ENCODE data around the gene TTC22.

Gene TTC22

DNA sequence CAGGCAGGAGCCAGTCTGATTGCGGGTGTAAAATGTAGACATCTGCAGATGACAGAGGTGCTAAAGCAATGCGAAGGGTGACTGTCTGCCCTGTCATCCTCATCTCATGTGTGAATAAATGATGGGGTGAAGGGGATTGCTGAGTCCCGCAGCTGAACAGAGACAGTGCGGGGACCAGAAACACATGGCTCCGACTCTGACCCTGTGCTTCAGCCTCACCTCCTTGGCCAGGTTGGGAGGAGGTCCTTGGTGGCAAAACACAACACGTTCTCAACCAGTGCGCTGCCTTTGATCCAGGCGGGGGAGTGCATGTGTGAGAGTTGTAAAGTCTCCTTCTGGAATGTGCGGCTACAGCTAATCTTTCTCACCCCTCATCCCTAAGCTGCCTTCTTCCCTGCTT is 32.0 kb upstream of the TTC22 start:
- no peak for DNase-seq

- DNase-seq: no peak
These were observed 25.2 kb upstream of the TTC22 start for GRCh38 chr1:54826226-54826816.

DNA sequence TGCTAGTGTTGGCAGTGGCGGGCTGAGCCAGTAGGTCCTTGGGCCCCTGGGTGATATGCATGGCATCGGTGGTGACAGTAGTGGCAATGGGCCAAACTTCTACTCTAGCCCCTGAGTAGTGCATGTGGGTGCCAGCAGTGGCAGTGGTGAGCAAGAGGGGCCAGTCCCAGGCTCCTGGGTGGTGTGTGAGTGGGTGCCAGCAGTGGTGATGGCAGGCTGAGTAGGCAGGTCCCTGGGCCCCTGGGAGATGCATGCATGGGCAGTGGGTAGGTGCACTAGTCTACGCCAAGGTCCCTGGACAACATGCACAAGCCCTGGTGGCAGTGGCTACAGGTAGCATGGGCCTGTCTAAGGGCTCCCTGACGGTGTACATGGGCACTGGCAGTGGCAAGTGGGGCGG is 24.6 kb upstream of the TTC22 start:
- no peak for DNase-seq

GRCh38 chr1:54823670-54824069 is 22.5 kb upstream of the TTC22 start:
- DNase-seq: no peak

DNA sequence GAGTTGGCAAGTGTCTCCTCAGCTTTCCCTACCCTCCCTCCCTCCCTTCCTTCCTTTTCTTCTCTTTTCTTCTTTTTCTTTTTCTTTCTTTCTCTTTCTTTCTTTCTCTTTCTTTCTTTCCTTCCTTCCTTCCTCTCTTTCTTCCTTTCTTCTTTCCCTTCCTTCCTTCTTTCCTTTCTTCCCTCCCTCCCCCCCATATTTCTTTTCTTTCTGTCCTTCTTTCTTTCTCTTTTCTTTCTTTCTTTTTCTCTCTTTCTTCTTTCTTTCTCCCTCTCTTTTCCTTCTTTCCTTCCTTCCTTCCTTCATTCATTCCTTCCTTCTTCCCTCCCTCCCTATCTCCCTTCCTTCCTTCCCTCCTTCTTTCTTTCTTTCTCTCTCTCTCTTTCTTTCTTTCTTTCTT is 18.6 kb upstream of the TTC22 start:
- no peak for DNase-seq

- DNase-seq: no peak
These were observed 18.0 kb upstream of the TTC22 start for GRCh38 chr1:54819195-54819536.

DNA sequence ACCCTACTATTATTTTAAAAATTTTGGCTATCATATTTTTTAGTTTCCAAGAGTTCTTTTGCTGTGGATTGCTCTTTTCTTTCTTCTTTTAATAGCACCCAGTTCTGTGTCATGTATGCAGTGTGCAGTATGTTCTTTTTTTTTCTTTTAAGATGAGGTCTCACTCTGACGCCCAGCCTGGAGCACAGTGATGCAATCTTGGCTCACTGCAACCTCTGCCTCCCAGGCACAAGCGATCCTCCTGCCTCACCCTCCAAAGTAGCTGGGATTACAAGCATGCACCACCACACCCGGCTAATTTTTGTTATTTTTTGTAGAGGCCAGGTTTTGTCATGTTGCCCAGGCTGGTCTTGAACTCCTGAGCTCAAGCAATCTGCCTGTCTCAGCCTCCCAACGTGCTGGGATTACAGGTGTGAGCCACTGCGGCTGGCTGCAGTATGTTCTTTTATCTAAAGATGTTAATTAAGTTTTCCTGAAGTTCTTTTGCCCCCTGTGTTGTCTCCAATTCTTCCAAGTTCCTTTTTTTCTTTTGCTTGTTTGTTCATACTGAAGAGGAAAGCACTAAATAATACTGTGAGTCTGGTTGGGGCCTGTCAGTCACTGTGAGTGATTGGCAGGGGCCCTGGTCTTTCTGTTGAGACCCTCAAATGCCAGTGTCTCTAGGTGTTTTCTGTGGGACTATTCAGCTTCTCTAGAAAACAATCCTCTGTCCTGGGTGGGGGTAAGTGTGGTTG is 17.5 kb upstream of the TTC22 start:
- no peak for DNase-seq

GRCh38 chr1:54816951-54817350 is 15.8 kb upstream of the TTC22 start:
- DNase-seq: no peak

DNA sequence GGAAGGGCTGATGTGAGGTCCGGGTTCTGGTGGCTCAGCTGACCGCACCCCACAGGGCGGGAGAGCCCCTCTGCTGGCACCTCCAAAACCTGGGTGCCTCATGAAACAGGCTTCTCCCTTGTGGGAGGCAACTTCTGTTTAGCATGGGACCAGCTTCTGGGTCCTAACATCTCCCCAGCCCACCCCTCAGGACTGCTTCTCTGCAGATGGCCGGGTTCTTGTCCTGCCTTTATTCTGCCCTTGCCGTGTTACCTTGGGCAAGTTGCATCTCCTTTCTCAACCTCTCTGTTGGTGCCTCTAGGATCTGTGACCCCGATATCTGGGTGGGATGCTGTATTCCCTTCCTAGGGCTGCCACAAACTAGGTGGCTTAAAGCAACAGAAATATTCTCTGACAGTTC is 15.0 kb upstream of the TTC22 start:
- DNase-seq: no peak

DNA sequence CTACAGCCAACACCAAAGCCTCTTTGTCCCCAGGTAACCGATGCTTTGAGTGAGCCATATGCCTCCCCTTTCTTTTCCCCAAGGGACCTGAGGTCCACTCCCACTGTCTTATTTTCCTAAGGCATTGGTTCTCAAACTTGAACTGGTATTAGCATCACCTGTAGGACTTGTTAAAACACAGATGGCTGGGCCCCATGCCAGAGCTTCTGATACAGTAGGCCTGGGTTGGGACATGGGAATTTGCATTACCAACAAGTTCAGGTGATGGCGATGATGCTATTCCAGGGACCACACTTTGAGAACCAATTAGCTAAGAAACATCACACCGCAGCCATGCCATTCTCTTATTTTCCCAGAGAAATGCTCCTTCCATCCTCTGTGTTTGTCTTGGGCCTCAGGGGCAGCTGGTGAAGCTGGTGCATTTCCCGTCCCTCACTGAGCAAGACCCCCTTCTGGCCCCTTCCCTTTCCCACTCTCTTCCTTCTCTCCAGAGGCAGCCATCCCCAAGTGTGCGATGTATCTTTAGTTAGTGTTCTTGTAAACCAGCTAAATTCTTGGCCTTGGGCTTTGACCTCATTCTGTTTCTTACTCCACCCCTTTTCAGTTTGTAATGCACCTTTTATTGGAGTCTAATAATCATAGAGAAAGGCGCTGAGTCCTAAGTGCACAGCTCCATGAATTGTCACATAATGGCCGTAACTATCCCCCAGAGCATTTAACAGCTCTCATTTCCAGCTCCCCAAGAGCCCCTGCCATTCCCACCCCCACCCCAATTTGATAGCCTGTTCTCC is 14.2 kb upstream of the TTC22 start:
- no peak for DNase-seq

- DNase-seq: no peak
These were observed 13.4 kb upstream of the TTC22 start for GRCh38 chr1:54814571-54814970.

DNA sequence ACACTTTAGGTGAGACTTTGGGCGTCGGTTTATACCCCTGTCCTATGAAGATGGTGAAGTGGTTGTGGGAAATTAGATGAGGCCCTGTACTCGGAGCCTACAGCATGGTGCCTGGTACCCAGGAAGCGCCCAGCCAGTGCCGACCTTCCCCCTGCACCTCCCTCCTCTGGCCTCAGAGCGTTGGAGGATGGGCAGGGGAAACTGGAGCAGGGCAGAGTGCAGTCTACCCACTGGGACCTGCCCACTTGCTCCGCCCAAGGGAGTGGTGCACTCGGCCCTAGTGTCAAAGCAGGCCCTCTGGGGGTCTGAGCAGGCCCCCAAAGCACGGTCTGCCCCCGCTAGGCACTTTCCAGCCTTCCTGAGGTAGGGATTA is 13.0 kb upstream of the TTC22 start:
- DNase-seq: no peak

- DNase-seq: no peak
These were observed 12.5 kb upstream of the TTC22 start for GRCh38 chr1:54813485-54814125.

GRCh38 chr1:54812801-54813484 is 11.8 kb upstream of the TTC22 start:
- no peak for DNase-seq

DNA sequence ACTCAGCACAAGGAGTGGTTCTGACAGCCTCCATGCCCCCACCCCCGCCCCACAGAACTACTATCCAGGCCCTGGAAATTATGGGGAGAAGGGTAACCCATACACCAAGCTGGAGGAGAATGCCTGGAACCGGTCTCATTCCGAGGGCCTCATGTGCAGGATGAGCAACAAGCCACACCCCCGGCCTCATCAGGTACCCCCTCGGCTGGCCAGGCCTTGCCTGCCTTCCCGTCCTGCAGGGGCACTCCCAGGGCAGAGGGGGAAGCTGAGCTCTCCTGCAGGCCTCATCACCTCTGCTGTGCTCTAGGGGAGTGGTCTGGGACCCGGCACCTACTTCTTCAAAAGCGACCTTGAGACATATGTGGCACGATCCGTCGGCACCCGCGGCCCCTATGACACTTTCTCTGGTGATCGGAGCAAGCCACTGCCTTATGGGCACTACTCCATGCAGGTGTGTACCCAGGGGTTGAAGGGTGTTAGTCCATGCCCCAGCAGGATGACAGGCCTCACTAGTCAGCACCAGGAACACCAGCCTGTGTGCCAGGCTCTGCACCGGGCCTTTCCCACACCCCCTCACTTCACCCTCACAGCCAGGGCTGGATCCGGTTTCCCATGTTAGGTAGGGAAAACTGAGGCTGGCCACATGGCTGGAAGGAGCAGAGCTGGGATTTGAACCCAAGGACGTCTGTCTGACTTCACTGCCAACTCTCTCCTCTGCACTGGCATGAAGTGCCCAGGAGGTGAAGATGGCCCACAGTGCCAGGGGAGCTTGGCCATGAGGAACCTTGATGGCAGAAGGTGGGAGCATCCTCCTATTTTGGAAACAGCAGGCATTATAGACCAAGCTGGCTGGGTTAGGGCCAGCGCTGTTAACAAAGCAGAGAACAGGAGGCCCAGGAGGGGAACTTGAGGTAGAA is 10.9 kb upstream of the TTC22 start:
- no peak for DNase-seq

DNA sequence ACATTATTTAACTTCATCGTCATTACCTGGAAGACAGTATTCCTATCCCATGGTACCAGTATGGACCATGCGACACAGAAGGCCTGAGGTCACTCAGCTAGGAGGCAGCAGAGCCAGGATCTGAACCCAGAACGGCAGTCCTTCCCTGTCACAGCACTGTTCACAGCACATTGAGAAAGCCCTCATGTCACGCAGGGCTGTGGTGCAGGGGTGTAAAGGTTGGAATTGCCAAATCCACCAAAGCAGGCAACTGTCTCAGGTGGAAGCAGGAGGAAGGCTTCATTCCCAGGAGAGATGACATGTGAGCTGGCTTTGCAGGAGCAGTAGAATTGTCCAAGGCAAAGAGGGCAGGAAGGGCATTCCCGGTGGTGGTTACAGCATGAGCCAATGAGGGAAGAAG is 9.9 kb upstream of the TTC22 start:
- DNase-seq: no peak

DNA sequence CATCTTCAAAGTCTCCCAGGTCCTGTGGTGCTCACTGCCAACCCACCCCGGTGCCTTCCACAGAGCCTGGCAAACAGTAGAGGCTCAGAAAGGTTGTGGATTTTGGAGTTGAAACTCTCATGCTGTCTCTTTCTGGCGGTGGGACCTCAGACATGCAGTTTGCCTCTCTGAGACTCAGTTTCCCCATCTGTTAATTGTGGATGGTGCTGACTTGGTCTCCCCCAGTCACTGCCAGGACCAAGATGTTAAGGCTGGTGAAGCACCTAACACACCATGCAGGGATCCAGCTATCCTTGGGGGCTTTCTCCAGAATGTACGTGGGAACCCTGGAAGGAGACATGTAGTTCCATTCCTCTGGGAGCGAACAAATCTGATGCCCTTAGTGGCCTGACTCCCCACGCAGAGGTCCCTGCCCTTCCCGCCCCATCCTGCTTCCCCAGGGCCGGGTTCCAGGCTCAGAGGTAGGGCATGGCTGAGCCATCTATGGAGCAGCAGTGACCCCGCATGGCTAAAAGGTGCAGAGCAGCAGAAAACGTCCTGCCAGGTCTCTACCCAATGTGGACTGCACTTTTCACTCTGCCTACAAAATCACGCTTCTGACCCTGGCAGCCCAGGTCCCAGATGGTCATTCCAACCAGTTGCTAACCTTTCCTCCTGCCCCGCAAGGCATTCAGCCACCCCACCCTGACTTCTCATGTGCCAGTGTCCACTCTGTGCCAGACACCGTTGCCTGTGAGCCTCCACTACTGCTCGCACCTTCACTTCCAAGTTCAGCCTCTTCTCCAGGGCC is 9.2 kb upstream of the TTC22 start:
- DNase-seq: peak; percentile 13

- no peak for DNase-seq
These were observed 8.5 kb upstream of the TTC22 start for GRCh38 chr1:54809496-54810074.

DNA sequence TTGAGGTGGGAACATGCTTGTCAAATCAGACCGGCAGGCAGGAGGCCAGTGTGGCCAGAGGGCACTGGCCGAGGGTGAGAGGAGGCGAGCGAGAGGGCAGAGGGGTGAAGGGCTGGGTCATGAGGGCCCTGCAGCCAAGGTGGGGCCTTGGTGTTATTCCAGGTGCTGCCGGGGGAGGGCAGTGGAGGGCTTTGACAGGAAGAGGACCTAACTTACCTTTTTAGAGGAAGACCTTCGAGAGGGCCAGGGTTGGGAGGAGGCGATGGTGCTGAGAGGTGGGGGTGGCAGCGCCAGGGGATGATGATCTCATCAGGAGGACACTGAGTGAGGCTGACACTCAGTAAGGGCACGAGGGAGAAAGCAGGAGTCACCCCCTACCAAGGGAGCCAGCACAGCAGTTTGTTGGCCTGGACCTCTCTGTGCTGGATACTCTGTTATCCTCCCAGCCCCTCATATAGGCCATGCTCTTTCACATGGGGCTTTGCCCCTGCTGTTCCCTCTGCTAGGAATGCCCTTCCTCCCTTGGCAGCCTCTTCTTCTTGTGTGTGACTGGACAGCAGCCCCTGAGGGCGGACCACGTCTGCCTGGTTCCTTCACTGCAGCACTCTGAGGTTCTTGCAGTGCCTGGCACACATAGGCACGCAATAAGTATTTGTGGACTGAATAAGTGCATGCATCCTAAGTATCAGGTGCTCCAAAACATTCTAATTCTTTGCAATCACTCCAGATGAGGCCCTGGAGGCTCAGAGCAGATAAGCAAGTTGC is 7.5 kb upstream of the TTC22 start:
- no peak for DNase-seq

DNA sequence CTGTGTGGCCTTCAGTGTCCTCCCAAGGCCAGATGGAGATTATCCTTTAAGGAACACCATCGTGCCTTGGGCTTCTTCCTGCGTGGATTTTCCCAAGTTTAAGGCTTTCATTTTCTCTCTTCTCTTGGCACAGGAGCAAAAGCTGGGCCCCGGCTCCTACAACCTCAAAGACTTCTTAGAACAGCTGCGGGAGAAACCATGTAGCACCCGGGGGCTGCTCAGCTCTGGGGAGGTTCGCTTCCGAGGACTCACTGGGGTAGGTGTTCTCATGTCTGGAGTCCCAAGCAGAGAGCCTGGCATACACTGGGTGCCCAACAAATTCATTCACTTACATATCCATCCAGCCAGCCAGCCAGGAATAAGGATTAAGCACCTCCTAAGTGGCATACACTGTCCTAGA is 6.6 kb upstream of the TTC22 start:
- no peak for DNase-seq
